ENCODE results near the gene TBL3. TPM values are rescaled to one million over a fixed set of nuclear protein-coding genes. Genes with fewer than 3 reads are reported as not detected.

TBL3 gene
- polyA plus RNA-seq, 1 donor, result 32.9 TPM

- peaks cover 36% of the 10 kb centered on the region for H3K4me1 ChIP-seq (ENCODE audit: control insufficient read depth, insufficient read depth, low read length)
- no peak overlapping the region for H3K27ac ChIP-seq (ENCODE audit: low read length)
- no peaks in the 10 kb centered on the region for H3K36me3 ChIP-seq (ENCODE audit: control insufficient read depth, insufficient read depth, low read length)
- no CpG with 5 or more reads among the region's 96 CpGs for WGBS (ENCODE audit: insufficient coverage, low lambda C conversion rate)
- H3K9me3 ChIP-seq (ENCODE audit: control insufficient read depth, low read depth, low read length), result peaks cover 4% of the 10 kb centered on the region
- DNase-seq, result peak in 1 of 2 donors; percentile 42
- H3K4me3 ChIP-seq (ENCODE audit: low read length), result peak overlapping the region; percentile 24
- peaks cover 28% of the 10 kb centered on the region for H3K27me3 ChIP-seq (ENCODE audit: control insufficient read depth, insufficient read depth, low read length)
These were observed 48.3 kb downstream of the TBL3 start for GRCh38 chr16:2019921-2020831.

- Histone ChIP-seq H3K4me1 (ENCODE audit: control insufficient read depth, insufficient read depth, low read length) (peaks cover 34% of the 10 kb centered on the region), H3K27ac (ENCODE audit: low read length) (peak overlapping the region; percentile 21), H3K36me3 (ENCODE audit: control insufficient read depth, insufficient read depth, low read length) (no peaks in the 10 kb centered on the region), H3K9me3 (ENCODE audit: control insufficient read depth, low read depth, low read length) (peaks cover 4% of the 10 kb centered on the region), H3K4me3 (ENCODE audit: low read length) (peak overlapping the region; percentile 25), H3K27me3 (ENCODE audit: control insufficient read depth, insufficient read depth, low read length) (peaks cover 39% of the 10 kb centered on the region)
- DNase-seq, result peak in 1 of 2 donors; percentile 38
- no CpG with 5 or more reads among the region's 14 CpGs for WGBS (ENCODE audit: insufficient coverage, low lambda C conversion rate)
These were observed 50.9 kb downstream of the TBL3 start for GRCh38 chr16:2022723-2023091.

- WGBS (ENCODE audit: insufficient coverage, low lambda C conversion rate), result no CpG with 5 or more reads among the region's 53 CpGs
- H3K27me3 ChIP-seq (ENCODE audit: control insufficient read depth, insufficient read depth, low read length), result peaks cover 45% of the 10 kb centered on the region
- H3K4me1 ChIP-seq (ENCODE audit: control insufficient read depth, insufficient read depth, low read length), result peaks cover 34% of the 10 kb centered on the region
These were observed 51.5 kb downstream of the TBL3 start for GRCh38 chr16:2023092-2024031.

GRCh38 chr16:2024032-2024420 lies 52.2 kb downstream of the TBL3 start:
- peaks cover 4% of the 10 kb centered on the region for H3K9me3 ChIP-seq (ENCODE audit: control insufficient read depth, low read depth, low read length)
- peaks cover 45% of the 10 kb centered on the region for H3K27me3 ChIP-seq (ENCODE audit: control insufficient read depth, insufficient read depth, low read length)
- DNase-seq, result no peak
- no peaks in the 10 kb centered on the region for H3K36me3 ChIP-seq (ENCODE audit: control insufficient read depth, insufficient read depth, low read length)
- H3K4me3 ChIP-seq (ENCODE audit: low read length), result no peak overlapping the region
- H3K27ac ChIP-seq (ENCODE audit: low read length), result peak overlapping the region; percentile 66
- peaks cover 34% of the 10 kb centered on the region for H3K4me1 ChIP-seq (ENCODE audit: control insufficient read depth, insufficient read depth, low read length)
- WGBS (ENCODE audit: insufficient coverage, low lambda C conversion rate), result 80% methylated on average over 1 of the region's 12 CpGs

More at GRCh38 chr16:2023092-2024031, 51.5 kb downstream of the TBL3 start:
- Histone ChIP-seq H3K9me3 (ENCODE audit: control insufficient read depth, low read depth, low read length) (peaks cover 4% of the 10 kb centered on the region), H3K4me3 (ENCODE audit: low read length) (peak overlapping the region; percentile 25), H3K27ac (ENCODE audit: low read length) (peak overlapping the region; percentile 66), H3K36me3 (ENCODE audit: control insufficient read depth, insufficient read depth, low read length) (no peaks in the 10 kb centered on the region)
- peak; percentile 89 for DNase-seq

GRCh38 chr16:2025251-2025650 lies 53.4 kb downstream of the TBL3 start:
- WGBS (ENCODE audit: insufficient coverage, low lambda C conversion rate), result no CpG with 5 or more reads among the region's 14 CpGs

GRCh38 chr16:2025878-2026460 lies 54.1 kb downstream of the TBL3 start:
- Histone ChIP-seq H3K27ac (ENCODE audit: low read length) (no peak overlapping the region), H3K27me3 (ENCODE audit: control insufficient read depth, insufficient read depth, low read length) (peaks cover 28% of the 10 kb centered on the region)

More at GRCh38 chr16:2025251-2025650, 53.4 kb downstream of the TBL3 start:
- peaks cover under 1% of the 10 kb centered on the region for H3K9me3 ChIP-seq (ENCODE audit: control insufficient read depth, low read depth, low read length)
- peaks cover 4% of the 10 kb centered on the region for H3K36me3 ChIP-seq (ENCODE audit: control insufficient read depth, insufficient read depth, low read length)
- peaks cover 29% of the 10 kb centered on the region for H3K4me1 ChIP-seq (ENCODE audit: control insufficient read depth, insufficient read depth, low read length)
- peaks cover 35% of the 10 kb centered on the region for H3K27me3 ChIP-seq (ENCODE audit: control insufficient read depth, insufficient read depth, low read length)
- no peak overlapping the region for H3K27ac ChIP-seq (ENCODE audit: low read length)
- DNase-seq, result no peak
- H3K4me3 ChIP-seq (ENCODE audit: low read length), result no peak overlapping the region

GRCh38 chr16:2026461-2027023 lies 54.7 kb downstream of the TBL3 start, which contains the start of gene NHERF2:
Gene NHERF2, plus strand, starts transcription at chr16:2026902. Its CDS starts 104 bp downstream, at chr16:2027006.
- H3K27ac ChIP-seq (ENCODE audit: low read length), result no peak within 1 kb of the TSS

More at GRCh38 chr16:2025878-2026460, 54.1 kb downstream of the TBL3 start:
- no peak for DNase-seq
- peak overlapping the region; percentile 30 for H3K4me3 ChIP-seq (ENCODE audit: low read length)
- H3K36me3 ChIP-seq (ENCODE audit: control insufficient read depth, insufficient read depth, low read length), result peaks cover 4% of the 10 kb centered on the region
- no CpG with 5 or more reads among the region's 16 CpGs for WGBS (ENCODE audit: insufficient coverage, low lambda C conversion rate)
- peaks cover 22% of the 10 kb centered on the region for H3K4me1 ChIP-seq (ENCODE audit: control insufficient read depth, insufficient read depth, low read length)
- no peaks in the 10 kb centered on the region for H3K9me3 ChIP-seq (ENCODE audit: control insufficient read depth, low read depth, low read length)

GRCh38 chr16:2027024-2028010 lies 55.5 kb downstream of the TBL3 start:
- Histone ChIP-seq H3K36me3 (ENCODE audit: control insufficient read depth, insufficient read depth, low read length) (peaks cover 9% of the 10 kb centered on the region), H3K27ac (ENCODE audit: low read length) (no peak overlapping the region), H3K4me3 (ENCODE audit: low read length) (peak overlapping the region; percentile 42), H3K9me3 (ENCODE audit: control insufficient read depth, low read depth, low read length) (no peaks in the 10 kb centered on the region), H3K27me3 (ENCODE audit: control insufficient read depth, insufficient read depth, low read length) (peaks cover 21% of the 10 kb centered on the region), H3K4me1 (ENCODE audit: control insufficient read depth, insufficient read depth, low read length) (peaks cover 22% of the 10 kb centered on the region)
- WGBS (ENCODE audit: insufficient coverage, low lambda C conversion rate), result 0% methylated on average over 1 of the region's 76 CpGs
- no peak for DNase-seq

More at GRCh38 chr16:2026461-2027023, 54.7 kb downstream of the TBL3 start, which contains the start of gene NHERF2:
- DNase-seq, result no peak
- peaks cover 6% of the 10 kb centered on the region for H3K36me3 ChIP-seq (ENCODE audit: control insufficient read depth, insufficient read depth, low read length)
- H3K9me3 ChIP-seq (ENCODE audit: control insufficient read depth, low read depth, low read length), result no peaks in the 10 kb centered on the region
- peaks cover 22% of the 10 kb centered on the region for H3K4me1 ChIP-seq (ENCODE audit: control insufficient read depth, insufficient read depth, low read length)
- H3K4me3 ChIP-seq (ENCODE audit: low read length), result peak within 1 kb of the TSS; percentile 42
- peaks cover 23% of the 10 kb centered on the region for H3K27me3 ChIP-seq (ENCODE audit: control insufficient read depth, insufficient read depth, low read length)
- whole genome bisulfite sequencing (ENCODE audit: insufficient coverage, low lambda C conversion rate), result no CpG with 5 or more reads among the region's 59 CpGs

- H3K27ac ChIP-seq (ENCODE audit: low read length), result no peak overlapping the region
- H3K4me1 ChIP-seq (ENCODE audit: control insufficient read depth, insufficient read depth, low read length), result peaks cover 20% of the 10 kb centered on the region
These were observed 56.3 kb downstream of the TBL3 start for GRCh38 chr16:2028146-2028545.

More at GRCh38 chr16:2028146-2028545, 56.3 kb downstream of the TBL3 start:
- H3K4me3 ChIP-seq (ENCODE audit: low read length), result peak overlapping the region; percentile 42
- H3K9me3 ChIP-seq (ENCODE audit: control insufficient read depth, low read depth, low read length), result no peaks in the 10 kb centered on the region
- no peak for DNase-seq
- H3K27me3 ChIP-seq (ENCODE audit: control insufficient read depth, insufficient read depth, low read length), result peaks cover 21% of the 10 kb centered on the region
- H3K36me3 ChIP-seq (ENCODE audit: control insufficient read depth, insufficient read depth, low read length), result peaks cover 9% of the 10 kb centered on the region
- WGBS (ENCODE audit: insufficient coverage, low lambda C conversion rate), result no CpG with 5 or more reads among the region's 3 CpGs
